Epithelial cell of prostate (primary cell): ENCODE results near the gene ALOXE3.

Experiments
- DNase-seq: peaks from one replicate; pipeline ENCODE4 v3.0.0-alpha.2; 2011; ENCODE audit warnings: low read depth, low spot score
- H3K27ac ChIP-seq: fragments of 450-650 bp; 2 replicates; pipeline ENCODE4 v1.5.1; 2017; ENCODE audit warnings: mild to moderate bottlenecking

Gene ALOXE3

GRCh38 chr17:8057691-8058114, 60.6 kb downstream of the ALOXE3 start:
- no peak for DNase-seq
- H3K27ac ChIP-seq, result peak overlapping the region; percentile 62

GRCh38 chr17:8056976-8057625, 61.2 kb downstream of the ALOXE3 start:
- DNase-seq, result no peak
- H3K27ac ChIP-seq, result peak overlapping the region; percentile 63

DNA sequence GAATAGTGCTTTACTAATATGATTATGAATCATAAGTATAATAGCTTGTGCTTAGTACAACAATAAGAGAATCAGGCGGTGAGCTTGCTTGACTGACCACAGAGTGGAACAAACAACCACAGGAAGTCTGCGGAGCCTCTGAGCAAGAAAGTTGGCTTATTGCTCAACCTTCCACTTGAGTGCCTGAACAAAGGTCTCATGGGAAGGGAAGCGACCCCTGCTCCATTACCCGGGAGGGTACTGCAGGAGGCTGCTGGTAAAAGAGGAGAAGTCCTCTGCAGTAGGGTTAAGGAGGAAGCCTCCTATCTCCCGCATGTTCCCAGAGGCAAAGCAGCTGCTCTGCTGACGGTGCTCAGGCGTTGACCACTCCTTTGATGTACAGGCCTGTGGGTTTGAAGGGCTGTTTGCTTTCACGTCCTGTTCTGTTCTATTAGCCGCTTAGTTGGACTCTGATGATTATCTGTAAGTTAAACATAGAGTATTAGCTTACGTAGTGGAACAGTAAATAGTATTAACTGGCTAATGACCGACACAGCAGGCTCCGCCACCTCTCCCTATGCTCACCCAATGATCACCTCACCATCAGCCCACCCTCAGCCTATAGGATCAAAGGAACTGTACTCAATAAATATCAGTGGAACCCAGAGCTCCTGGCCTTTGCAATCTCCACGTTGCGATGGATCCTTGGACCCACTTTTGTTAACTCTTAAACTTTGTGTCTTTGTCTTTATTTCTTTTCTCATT, 61.9 kb downstream of the ALOXE3 start:
- DNase-seq, result no peak

DNA sequence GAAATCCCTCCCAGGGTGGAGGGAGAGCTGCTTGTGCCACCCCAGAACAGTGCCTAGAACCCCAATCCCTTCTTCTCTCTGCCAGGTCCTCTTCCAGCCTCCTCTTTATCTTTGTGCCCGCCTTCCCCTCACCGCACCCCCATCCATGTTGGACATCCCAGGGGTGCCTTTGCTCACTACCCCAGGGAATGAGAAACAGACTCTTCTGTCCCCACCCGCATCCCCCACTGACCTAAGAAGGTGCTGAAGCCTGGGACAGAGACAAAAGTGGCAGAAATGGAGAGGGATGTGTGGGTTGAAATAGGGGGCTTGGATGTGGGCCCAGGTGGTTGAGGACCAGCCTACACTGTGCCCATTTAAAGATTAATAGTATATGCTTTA, 62.5 kb downstream of the ALOXE3 start:
- no peak for DNase-seq
- peak overlapping the region; percentile 63 for H3K27ac ChIP-seq

More for the DNA sequence above, 61.9 kb downstream of the ALOXE3 start:
- H3K27ac ChIP-seq, result peak overlapping the region; percentile 63

- no peak for DNase-seq
- no peak overlapping the region for H3K27ac ChIP-seq
Measured at GRCh38 chr17:8053600-8053999, 64.7 kb downstream of the ALOXE3 start.

DNA sequence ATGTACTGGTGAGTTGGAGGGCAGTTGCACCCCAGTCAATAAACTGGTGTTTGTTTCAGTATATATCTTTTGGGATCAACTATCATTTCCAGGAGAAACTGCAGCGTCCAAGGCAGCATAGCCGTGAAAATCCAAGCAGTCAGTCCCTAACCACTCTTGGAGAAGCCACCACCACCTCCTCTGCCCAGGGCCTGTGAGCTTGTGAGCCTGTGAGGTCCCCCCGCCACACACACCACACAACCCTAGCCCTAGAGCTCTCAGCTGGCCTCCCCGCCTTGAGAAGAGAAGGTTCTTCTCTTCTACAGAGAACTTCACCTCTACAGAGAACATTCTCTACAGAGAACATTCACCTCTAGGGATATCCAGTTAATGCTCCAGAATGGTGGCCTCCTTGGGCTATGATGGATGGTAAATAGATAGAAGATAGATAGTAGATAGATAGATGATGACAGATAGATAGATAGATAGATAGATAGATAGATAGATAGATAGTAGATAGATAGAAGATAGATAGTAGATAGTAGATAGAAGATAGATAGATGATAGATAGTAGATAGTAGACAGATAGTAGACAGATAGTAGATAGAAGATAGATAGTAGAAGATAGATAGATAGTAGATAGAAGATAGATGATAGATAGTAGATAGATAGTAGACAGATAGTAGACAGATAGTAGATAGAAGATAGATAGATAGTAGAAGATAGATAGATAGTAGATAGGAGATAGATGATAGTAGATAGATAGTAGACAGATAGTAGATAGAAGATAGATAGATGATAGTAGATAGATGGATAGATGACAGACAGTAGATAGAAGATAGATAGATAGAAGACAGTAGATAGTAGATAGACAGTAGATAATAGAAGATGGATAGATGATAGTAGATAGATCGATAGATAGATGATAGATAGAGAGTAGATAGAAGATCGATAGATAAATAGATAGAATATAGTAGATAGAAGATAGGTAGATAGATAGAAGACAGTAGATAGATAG, 65.8 kb downstream of the ALOXE3 start:
- H3K27ac ChIP-seq, result no peak overlapping the region
- DNase-seq, result no peak

GRCh38 chr17:8051831-8052230, 66.5 kb downstream of the ALOXE3 start:
- no peak overlapping the region for H3K27ac ChIP-seq
- DNase-seq, result no peak

GRCh38 chr17:8048736-8049135, 69.6 kb downstream of the ALOXE3 start:
- no peak overlapping the region for H3K27ac ChIP-seq
- no peak for DNase-seq

DNA sequence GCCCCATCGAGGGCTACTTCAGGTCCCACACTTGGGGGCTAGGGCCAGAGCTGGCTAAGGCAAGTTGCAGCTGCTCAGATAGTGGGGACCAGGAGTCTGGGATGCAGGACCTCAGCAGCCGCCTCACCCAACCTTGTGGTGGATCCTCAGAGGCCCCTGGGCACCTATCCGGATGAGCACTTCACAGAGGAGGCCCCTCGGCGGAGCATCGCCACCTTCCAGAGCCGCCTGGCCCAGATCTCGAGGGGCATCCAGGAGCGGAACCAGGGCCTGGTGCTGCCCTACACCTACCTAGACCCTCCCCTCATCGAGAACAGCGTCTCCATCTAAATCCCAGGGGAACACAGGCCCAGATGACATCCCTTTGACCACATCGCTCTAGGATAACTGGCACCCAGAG, 70.1 kb downstream of the ALOXE3 start:
- H3K27ac ChIP-seq, result no peak overlapping the region
- DNase-seq, result no peak

DNA sequence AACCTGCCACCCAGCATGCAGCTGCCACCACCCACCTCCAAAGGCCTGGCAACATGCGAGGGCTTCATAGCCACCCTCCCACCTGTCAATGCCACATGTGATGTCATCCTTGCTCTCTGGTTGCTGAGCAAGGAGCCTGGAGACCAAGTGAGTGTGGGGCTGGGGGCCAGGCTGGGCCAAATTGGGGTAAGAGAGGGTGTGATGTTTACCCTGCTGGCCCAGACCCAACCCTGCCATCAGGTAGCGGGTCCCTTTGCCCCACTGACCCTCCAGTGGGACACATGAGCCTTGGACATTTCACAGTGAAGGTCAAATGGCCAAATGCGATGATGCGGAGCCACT, 70.6 kb downstream of the ALOXE3 start:
- DNase-seq, result no peak
- H3K27ac ChIP-seq, result no peak overlapping the region

DNA sequence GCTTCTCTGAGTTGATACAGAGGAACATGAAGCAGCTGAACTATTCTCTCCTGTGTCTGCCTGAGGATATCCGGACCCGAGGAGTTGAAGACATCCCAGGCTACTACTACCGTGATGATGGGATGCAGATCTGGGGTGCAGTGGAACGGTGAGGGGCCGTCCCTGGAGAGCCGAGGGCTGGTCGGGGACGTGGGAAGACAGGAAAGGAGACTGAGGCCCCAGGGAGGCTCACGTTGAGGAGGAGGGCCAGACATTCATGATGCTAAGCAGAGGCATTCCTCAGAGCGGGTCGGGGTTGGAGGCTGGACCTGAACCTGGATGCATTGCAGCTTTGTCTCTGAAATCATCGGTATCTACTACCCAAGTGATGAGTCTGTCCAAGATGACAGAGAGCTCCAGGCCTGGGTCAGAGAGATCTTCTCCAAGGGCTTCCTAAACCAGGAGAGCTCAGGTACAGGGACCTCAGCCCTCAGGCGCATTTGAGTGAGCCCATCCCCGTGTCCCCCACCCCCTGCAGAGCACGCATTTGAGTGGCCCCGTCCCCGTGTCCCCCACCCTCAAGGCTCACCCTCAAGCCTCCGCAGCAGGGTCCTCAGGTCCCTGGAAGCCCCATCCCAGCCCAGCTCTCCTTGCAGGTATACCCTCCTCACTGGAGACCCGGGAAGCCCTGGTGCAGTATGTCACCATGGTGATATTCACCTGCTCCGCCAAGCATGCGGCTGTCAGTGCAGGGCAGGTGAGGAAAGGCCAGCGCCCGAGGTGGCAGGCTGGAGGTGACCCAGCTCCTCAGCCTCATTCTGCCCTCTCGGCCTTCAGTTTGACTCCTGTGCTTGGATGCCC, 71.2 kb downstream of the ALOXE3 start:
- no peak overlapping the region for H3K27ac ChIP-seq
- no peak for DNase-seq

GRCh38 chr17:8046306-8046928, 71.9 kb downstream of the ALOXE3 start:
- H3K27ac ChIP-seq, result no peak overlapping the region
- no peak for DNase-seq
